WTC11 (cell line): ENCODE data around the gene SFTPD.

Experiments
- ETV6 ChIP-seq: sonication (generic); formaldehyde crosslinking; IDR thresholded peaks from 2 replicates; pipeline ENCODE4 v1.8.1; 2022; ENCODE audit warnings: mild to moderate bottlenecking, missing genetic modification reagents
- KAT7 ChIP-seq: sonication (generic); formaldehyde crosslinking; IDR thresholded peaks from 2 replicates; pipeline ENCODE4 v1.8.1; 2023; ENCODE audit warnings: missing genetic modification reagents, mild to moderate bottlenecking, borderline replicate concordance
- TCF7 ChIP-seq: sonication (generic); formaldehyde crosslinking; IDR thresholded peaks from 2 replicates; pipeline ENCODE4 v1.8.0; 2022; ENCODE audit warnings: mild to moderate bottlenecking, low read depth, missing genetic modification reagents, moderate library complexity
- TF ChIP-seq, protein P1 (sequence below): fragments of 200-600 bp; IDR thresholded peaks from 2 replicates; pipeline ENCODE4 v1.8.0; 2022; ENCODE audit warnings: antibody characterized with exemption

DNA sequence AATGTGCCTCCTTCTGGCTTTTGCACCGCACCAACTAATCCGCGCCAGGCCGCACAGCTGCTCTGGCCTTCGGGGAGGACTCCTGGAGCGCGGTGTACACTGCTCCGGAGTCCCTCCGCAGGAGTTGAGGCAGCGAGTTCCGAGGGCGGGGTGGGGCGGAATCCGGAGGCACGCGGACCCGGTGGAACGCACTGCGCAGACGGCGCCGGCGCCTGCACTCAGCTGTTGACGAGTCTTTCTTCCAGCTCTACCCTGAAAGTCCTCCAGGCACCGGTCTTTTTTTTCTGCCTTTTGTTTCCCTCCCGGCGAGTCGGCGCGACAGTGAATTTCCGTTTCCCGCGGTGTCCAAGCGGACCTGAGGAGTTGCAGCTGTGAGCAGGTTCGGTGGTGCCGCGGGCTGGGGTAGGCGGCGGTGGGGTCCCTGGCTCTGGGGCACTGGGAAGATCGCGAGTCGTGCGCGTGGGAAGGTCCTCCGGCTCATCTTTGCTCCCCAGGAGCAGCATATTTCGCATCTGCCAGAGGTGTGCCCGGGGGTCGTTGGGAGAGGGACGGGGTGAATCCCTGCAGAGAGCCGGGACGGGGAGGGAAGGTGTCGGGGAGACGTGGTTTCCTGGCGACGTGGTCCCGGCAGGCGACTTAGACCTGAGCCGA, 44.1 kb downstream of the SFTPD start:
- TF ChIP-seq, protein P1, sequence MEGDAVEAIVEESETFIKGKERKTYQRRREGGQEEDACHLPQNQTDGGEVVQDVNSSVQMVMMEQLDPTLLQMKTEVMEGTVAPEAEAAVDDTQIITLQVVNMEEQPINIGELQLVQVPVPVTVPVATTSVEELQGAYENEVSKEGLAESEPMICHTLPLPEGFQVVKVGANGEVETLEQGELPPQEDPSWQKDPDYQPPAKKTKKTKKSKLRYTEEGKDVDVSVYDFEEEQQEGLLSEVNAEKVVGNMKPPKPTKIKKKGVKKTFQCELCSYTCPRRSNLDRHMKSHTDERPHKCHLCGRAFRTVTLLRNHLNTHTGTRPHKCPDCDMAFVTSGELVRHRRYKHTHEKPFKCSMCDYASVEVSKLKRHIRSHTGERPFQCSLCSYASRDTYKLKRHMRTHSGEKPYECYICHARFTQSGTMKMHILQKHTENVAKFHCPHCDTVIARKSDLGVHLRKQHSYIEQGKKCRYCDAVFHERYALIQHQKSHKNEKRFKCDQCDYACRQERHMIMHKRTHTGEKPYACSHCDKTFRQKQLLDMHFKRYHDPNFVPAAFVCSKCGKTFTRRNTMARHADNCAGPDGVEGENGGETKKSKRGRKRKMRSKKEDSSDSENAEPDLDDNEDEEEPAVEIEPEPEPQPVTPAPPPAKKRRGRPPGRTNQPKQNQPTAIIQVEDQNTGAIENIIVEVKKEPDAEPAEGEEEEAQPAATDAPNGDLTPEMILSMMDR: no peak
- TF ChIP-seq ETV6 (CRISPR knock-in tag) (no peak), KAT7 (CRISPR knock-in tag) (no peak), TCF7 (CRISPR knock-in tag) (no peak)
